Measurements from ENCODE around the gene ANKAR.
"Not testable (repeated sequence)": the region's sequence is repeated elsewhere in the genome, so short reads cannot be mapped to it uniquely, and the experiment has no call there.

The ANKAR gene

GRCh38 chr2:189685540-189686229 is 11.2 kb downstream of the ANKAR start:
- H3K9ac ChIP-seq: no peak overlapping the region; the same call in 1 of the 2 replicates
- H3K4me2 ChIP-seq: peak overlapping the region; percentile 55
- H2AFZ ChIP-seq (ENCODE audit: low read depth): peak overlapping the region; percentile 14; the same call in 1 of the 2 replicates

GRCh38 chr2:189687796-189688195 is 13.3 kb downstream of the ANKAR start:
- H3K4me1 ChIP-seq (ENCODE audit: low read depth, poor library complexity, severe bottlenecking): peaks cover 21% of the 10 kb centered on the region
- H3K9ac ChIP-seq; H3K27ac ChIP-seq; H3K79me2 ChIP-seq (ENCODE audit: insufficient read depth, low read depth); H4K20me1 ChIP-seq (ENCODE audit: insufficient read depth); H3K4me3 ChIP-seq (IDR thresholded peaks at IDR 0.05; ENCODE audit: insufficient read depth, low read depth, low read length); H3K36me3 ChIP-seq (ENCODE audit: insufficient read depth); H2AFZ ChIP-seq (ENCODE audit: low read depth); H3K27me3 ChIP-seq (ENCODE audit: insufficient read depth, low read depth); H3K4me2 ChIP-seq: not testable (repeated sequence)

More at GRCh38 chr2:189685540-189686229, 11.2 kb downstream of the ANKAR start:
- Histone ChIP-seq H3K4me1 (ENCODE audit: low read depth, poor library complexity, severe bottlenecking) (peaks cover 21% of the 10 kb centered on the region), H3K4me3 (IDR thresholded peaks at IDR 0.05; ENCODE audit: insufficient read depth, low read depth, low read length) (no peak overlapping the region), H3K27me3 (ENCODE audit: insufficient read depth, low read depth) (no peaks in the 10 kb centered on the region), H3K79me2 (ENCODE audit: insufficient read depth, low read depth) (no peaks in the 10 kb centered on the region), H4K20me1 (ENCODE audit: insufficient read depth) (no peaks in the 10 kb centered on the region), H3K36me3 (ENCODE audit: insufficient read depth) (no peaks in the 10 kb centered on the region), H3K27ac (peak overlapping the region; percentile 14; the same call in 1 of the 2 replicates)
- no peak for TF ChIP-seq CTCF (conservative IDR thresholded peaks at IDR 0.05; ENCODE audit: low read depth, low read length)

DNA sequence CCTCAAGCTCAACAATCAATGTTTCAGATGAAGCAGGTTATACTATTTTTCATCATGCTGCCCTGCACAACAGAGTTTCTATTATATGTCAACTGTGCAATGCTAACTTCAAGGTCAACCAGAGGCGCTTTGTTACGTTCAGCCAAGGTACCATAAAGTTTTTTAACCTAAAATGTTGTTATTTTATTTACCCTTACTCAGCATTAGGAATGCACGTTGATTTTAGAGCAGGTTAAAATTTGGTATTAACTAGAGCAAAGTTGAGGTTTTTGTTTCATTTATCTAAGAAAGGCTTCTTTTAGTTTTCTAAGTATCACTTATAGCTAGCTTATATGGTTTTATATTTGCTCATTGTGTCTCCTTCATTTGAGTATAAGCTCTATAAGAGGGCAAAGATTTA is 21.8 kb downstream of the ANKAR start:
- H3K4me3 ChIP-seq (IDR thresholded peaks at IDR 0.05; ENCODE audit: insufficient read depth, low read depth, low read length): no peak overlapping the region
- H3K4me1 ChIP-seq (ENCODE audit: low read depth, poor library complexity, severe bottlenecking): peaks cover 7% of the 10 kb centered on the region
- no peaks in the 10 kb centered on the region for H3K27me3 ChIP-seq (ENCODE audit: insufficient read depth, low read depth)
- no peaks in the 10 kb centered on the region for H3K79me2 ChIP-seq (ENCODE audit: insufficient read depth, low read depth)
- H3K36me3 ChIP-seq (ENCODE audit: insufficient read depth): no peaks in the 10 kb centered on the region
- no peak overlapping the region for H2AFZ ChIP-seq (ENCODE audit: low read depth)
- no peak overlapping the region for H3K9ac ChIP-seq
- H3K4me2 ChIP-seq: no peak overlapping the region
- TF ChIP-seq CTCF (conservative IDR thresholded peaks at IDR 0.05; ENCODE audit: low read depth, low read length): no peak
- H3K27ac ChIP-seq: no peak overlapping the region
- no peaks in the 10 kb centered on the region for H4K20me1 ChIP-seq (ENCODE audit: insufficient read depth)

DNA sequence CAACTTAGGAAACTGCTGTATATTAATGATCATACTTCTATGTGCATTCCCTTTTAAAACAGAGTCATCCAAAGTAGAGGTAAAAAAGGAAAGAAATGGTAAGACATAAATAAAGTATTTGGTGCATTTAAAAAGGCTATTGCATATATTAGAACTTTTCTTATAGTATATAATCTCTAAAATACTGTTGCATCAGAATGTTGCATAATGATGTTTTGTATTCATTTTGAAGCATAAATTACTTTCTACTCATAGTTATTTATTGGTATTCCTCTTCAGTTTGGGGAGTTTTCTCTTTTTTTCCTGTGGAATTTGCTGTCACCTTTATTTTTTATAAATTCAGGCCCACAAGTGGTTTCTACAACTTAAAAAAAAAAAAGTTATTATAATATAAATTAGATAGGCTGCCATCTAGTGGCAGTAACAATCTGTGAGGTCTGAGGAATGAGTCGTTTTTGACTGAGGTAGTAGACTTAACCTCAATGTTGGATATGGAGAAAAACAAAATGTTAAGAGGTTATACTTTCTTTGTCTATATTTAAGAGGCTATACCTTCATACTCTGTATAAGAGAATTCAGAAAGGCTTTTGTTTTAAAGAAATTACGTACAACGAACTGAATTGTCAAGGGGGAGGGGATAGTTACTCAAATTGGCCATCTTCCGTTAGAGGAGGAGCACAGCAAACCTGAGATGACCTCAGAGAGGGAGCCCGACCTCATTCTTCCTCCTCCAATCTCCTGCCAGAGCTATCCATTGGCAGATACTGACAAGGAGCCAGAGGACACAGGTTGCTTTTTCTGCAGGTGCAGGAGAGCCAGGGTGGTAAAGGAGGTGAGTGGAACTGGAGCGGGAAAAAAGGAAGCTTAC is 23.8 kb downstream of the ANKAR start:
- peak; percentile 73 for TF ChIP-seq CTCF (conservative IDR thresholded peaks at IDR 0.05; ENCODE audit: low read depth, low read length)
- no peaks in the 10 kb centered on the region for H3K36me3 ChIP-seq (ENCODE audit: insufficient read depth)
- no peaks in the 10 kb centered on the region for H3K27me3 ChIP-seq (ENCODE audit: insufficient read depth, low read depth)
- no peak overlapping the region for H3K9ac ChIP-seq
- H3K79me2 ChIP-seq (ENCODE audit: insufficient read depth, low read depth): no peaks in the 10 kb centered on the region
- no peak overlapping the region for H3K4me3 ChIP-seq (IDR thresholded peaks at IDR 0.05; ENCODE audit: insufficient read depth, low read depth, low read length)
- no peaks in the 10 kb centered on the region for H4K20me1 ChIP-seq (ENCODE audit: insufficient read depth)
- no peak overlapping the region for H3K27ac ChIP-seq
- H3K4me2 ChIP-seq: no peak overlapping the region
- no peak overlapping the region for H2AFZ ChIP-seq (ENCODE audit: low read depth)
- peaks cover 7% of the 10 kb centered on the region for H3K4me1 ChIP-seq (ENCODE audit: low read depth, poor library complexity, severe bottlenecking)

Data from KMS-11 (cell line).